Gastrocnemius medialis (tissue), 4 donors: ENCODE results near the gene VCAN.

Experiments
- POLR2A ChIP-seq, 2 donors: fragments of 450-650 bp; IDR thresholded peaks; one replicate each; pipeline ENCODE4 v1.6.1; 2017; ENCODE audit warnings: antibody characterized with exemption in 2 of 2, mild to moderate bottlenecking in 2 of 2, moderate library complexity in 2 of 2
- TF ChIP-seq, protein P1 (sequence below), 5 experiments: fragments of 450-650 bp in 3 of 5; fragments of 200-600 bp in 2 of 5; sonication (generic) in 2 of 5; IDR thresholded peaks in 4 of 5; conservative IDR thresholded peaks in 1 of 5; 1 replicate in 4 of 5; 2 replicates in 1 of 5; pipeline ENCODE4 v1.5.1; 2016 to 2019; ENCODE audit warnings: antibody characterized with exemption in 5 of 5, mild to moderate bottlenecking in 3 of 5, moderate library complexity in 3 of 5

DNA sequence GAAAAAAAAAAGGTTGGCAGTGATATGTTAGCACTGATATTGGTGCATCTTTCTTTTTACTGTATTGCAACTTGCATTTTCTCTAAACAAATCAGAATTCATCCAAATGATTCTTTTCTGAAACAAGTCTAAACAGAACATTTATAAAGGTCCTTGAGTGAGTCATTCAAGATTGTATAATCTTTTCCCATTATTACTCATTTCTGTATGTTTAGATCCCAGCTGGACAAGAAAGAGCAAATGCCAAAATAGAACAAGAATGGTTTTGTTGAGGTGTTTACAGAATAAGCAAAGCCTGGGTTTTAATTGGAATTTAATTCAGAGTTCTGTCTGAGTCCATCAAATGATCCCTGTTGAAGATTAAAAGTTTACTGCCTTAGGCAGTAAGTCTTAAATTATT is 112.3 kb downstream of the VCAN start:
- TF ChIP-seq, protein P1, sequence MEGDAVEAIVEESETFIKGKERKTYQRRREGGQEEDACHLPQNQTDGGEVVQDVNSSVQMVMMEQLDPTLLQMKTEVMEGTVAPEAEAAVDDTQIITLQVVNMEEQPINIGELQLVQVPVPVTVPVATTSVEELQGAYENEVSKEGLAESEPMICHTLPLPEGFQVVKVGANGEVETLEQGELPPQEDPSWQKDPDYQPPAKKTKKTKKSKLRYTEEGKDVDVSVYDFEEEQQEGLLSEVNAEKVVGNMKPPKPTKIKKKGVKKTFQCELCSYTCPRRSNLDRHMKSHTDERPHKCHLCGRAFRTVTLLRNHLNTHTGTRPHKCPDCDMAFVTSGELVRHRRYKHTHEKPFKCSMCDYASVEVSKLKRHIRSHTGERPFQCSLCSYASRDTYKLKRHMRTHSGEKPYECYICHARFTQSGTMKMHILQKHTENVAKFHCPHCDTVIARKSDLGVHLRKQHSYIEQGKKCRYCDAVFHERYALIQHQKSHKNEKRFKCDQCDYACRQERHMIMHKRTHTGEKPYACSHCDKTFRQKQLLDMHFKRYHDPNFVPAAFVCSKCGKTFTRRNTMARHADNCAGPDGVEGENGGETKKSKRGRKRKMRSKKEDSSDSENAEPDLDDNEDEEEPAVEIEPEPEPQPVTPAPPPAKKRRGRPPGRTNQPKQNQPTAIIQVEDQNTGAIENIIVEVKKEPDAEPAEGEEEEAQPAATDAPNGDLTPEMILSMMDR (IDR thresholded peaks at IDR 0.05 in 4 of 5, conservative IDR thresholded peaks at IDR 0.05 in 1 of 5): no peak
- no peak for TF ChIP-seq POLR2A (IDR thresholded peaks at IDR 0.05)
